Endothelial cell of umbilical vein (primary cell): ENCODE data around the gene KLC3. TPM values are rescaled to one million over a fixed set of nuclear protein-coding genes. Genes with fewer than 3 reads are reported as not detected.

ENCODE experiments used
- BruUV-seq: library from RNA; stranded (reverse); fragments of 400-500 nt; replicated peaks from 2 replicates; lab custom pipeline; 2021; lab: Mats Ljungman, UMichigan
- CTCF ChIA-PET: fragments of 300-600, 350-600 bp; sonication (Branson Sonifier 250); formaldehyde crosslinking; loops from one replicate; lab custom pipeline; 2021; ENCODE audit warnings: antibody characterized with exemption, inconsistent platforms; lab: Charles Lee
- POLR2A ChIA-PET: fragments of 300-600, 350-600 bp; sonication (Branson Sonifier 250); formaldehyde crosslinking; loops from one replicate; lab custom pipeline; 2021; ENCODE audit warnings: antibody characterized with exemption, inconsistent platforms; lab: Charles Lee
- DNase-seq: peaks from one replicate; pipeline ENCODE4 v3.0.0-alpha.2; 2011; ENCODE audit warnings: low read depth, low spot score
- FAIRE-seq: peaks from 2 replicates; lab custom pipeline; 2011; peaks lifted over from hg19 to GRCh38; lab: Jason Lieb, UNC
- H2AFZ ChIP-seq: 2 replicates; pipeline ENCODE4 v1.6.0; 2012; ENCODE audit warnings: low read depth, low read length, control low read depth, inconsistent platforms
- H3K27ac ChIP-seq: 2 replicates; pipeline ENCODE4 v1.5.1; 2011; ENCODE audit warnings: low read depth, mild to moderate bottlenecking, control low read depth, low read length, moderate library complexity; ENCODE audit not compliant: insufficient read depth
- H3K27me3 ChIP-seq, 2 experiments: 2 replicates each; pipeline versions ENCODE4 v1.6.0 to v1.6.1; 2011; ENCODE audit warnings: low read length in 2 of 2, mixed read lengths in 1 of 2; ENCODE audit not compliant: control insufficient read depth in 2 of 2, insufficient read depth in 2 of 2
- H3K36me3 ChIP-seq, 2 experiments: 2 replicates in 1 of 2; 3 replicates in 1 of 2; pipeline ENCODE4 v1.5.1; 2011; ENCODE audit warnings: low read length in 2 of 2, mild to moderate bottlenecking in 1 of 2, moderate library complexity in 1 of 2; ENCODE audit not compliant: control insufficient read depth in 2 of 2, insufficient read depth in 2 of 2; ENCODE audit errors: extremely low read depth in 1 of 2
- H3K4me1 ChIP-seq: 3 replicates; pipeline ENCODE4 v1.5.1; 2011; ENCODE audit warnings: mild to moderate bottlenecking, low read length; ENCODE audit not compliant: control insufficient read depth, insufficient read depth; ENCODE audit errors: extremely low read depth
- H3K4me2 ChIP-seq: 2 replicates; pipeline ENCODE4 v1.6.1; 2011; ENCODE audit warnings: low read length, control low read depth, mixed read lengths; ENCODE audit not compliant: insufficient read depth
- H3K4me3 ChIP-seq, 3 experiments: fragments of 200-600 bp in 1 of 3; sonication (generic), shearing (Covaris generic) in 1 of 3; replicated peaks in 1 of 3; 2 replicates each; pipeline ENCODE4 v1.5.1; 2011 to 2016; ENCODE audit warnings: control low read depth in 3 of 3, low read length in 3 of 3, mild to moderate bottlenecking in 2 of 3, inconsistent platforms in 1 of 3, low read depth in 1 of 3, moderate library complexity in 1 of 3; ENCODE audit not compliant: insufficient read depth in 1 of 3
- H3K79me2 ChIP-seq: 2 replicates; pipeline ENCODE4 v1.6.0; 2012; ENCODE audit warnings: low read length, inconsistent platforms; ENCODE audit not compliant: control insufficient read depth, insufficient read depth
- H3K9ac ChIP-seq: replicated peaks from 2 replicates; pipeline ENCODE3; 2011; ENCODE audit warnings: low read length, control low read depth; ENCODE audit not compliant: insufficient read depth; ENCODE audit errors: extremely low read depth
- H3K9me1 ChIP-seq: replicated peaks from 3 replicates; pipeline ENCODE4 v1.6.0; 2011; ENCODE audit warnings: mild to moderate bottlenecking, low read length; ENCODE audit not compliant: control insufficient read depth, insufficient read depth; ENCODE audit errors: extremely low read depth
- H3K9me3 ChIP-seq: replicated peaks from 2 replicates; pipeline ENCODE4 v1.5.1; 2012; ENCODE audit warnings: low read length, inconsistent platforms; ENCODE audit not compliant: control insufficient read depth, insufficient read depth
- H4K20me1 ChIP-seq: replicated peaks from 2 replicates; pipeline ENCODE3; 2011; ENCODE audit warnings: mild to moderate bottlenecking, low read length; ENCODE audit not compliant: control insufficient read depth, insufficient read depth; ENCODE audit errors: extremely low read depth
- CTCF ChIP-seq, 2 donors: IDR thresholded peaks; 1 replicate in 1 of 2; 2 replicates in 1 of 2; pipeline ENCODE4 v1.5.1; 2011; ENCODE audit warnings: low read length in 2 of 2, mild to moderate bottlenecking in 2 of 2, moderate library complexity in 2 of 2, control low read depth in 1 of 2, inconsistent platforms in 1 of 2, low read depth in 1 of 2; ENCODE audit not compliant: insufficient read depth in 1 of 2; ENCODE audit errors: extremely low read depth in 1 of 2
- EZH2 ChIP-seq: IDR thresholded peaks from 2 replicates; pipeline ENCODE4 v1.6.1; 2012; ENCODE audit warnings: borderline replicate concordance, low read depth, mild to moderate bottlenecking, moderate library complexity, low read length, inconsistent platforms; ENCODE audit not compliant: severe bottlenecking
- FOS ChIP-seq: IDR thresholded peaks from 2 replicates; pipeline ENCODE4 v1.6.1; 2011; ENCODE audit warnings: mild to moderate bottlenecking, low read length, moderate library complexity, borderline replicate concordance; ENCODE audit not compliant: insufficient read depth
- GATA2 ChIP-seq: IDR thresholded peaks from 2 replicates; pipeline ENCODE4 v1.7.0; 2011; ENCODE audit warnings: low read depth, mild to moderate bottlenecking, moderate library complexity, mixed read lengths, low read length; ENCODE audit not compliant: insufficient read length, insufficient read depth
- JUN ChIP-seq: IDR thresholded peaks from 2 replicates; pipeline ENCODE4 v1.6.1; 2011; ENCODE audit warnings: borderline replicate concordance, low read depth; ENCODE audit not compliant: insufficient read length, insufficient read depth
- MAX ChIP-seq: IDR thresholded peaks from 2 replicates; pipeline ENCODE4 v1.6.1; 2011; ENCODE audit not compliant: insufficient read depth, insufficient read length
- MYC ChIP-seq: IDR thresholded peaks from one replicate; pipeline ENCODE4 v1.6.1; 2011; ENCODE audit warnings: mild to moderate bottlenecking, low read depth, low read length
- POLR2A ChIP-seq: IDR thresholded peaks from 2 replicates; pipeline ENCODE4 v1.6.1; 2012; ENCODE audit warnings: low read depth, mild to moderate bottlenecking, control low read depth, low read length
- POLR2AphosphoS5 ChIP-seq: IDR thresholded peaks from 2 replicates; pipeline ENCODE4 v1.6.1; 2012; ENCODE audit warnings: low read depth, mild to moderate bottlenecking, control low read depth, low read length, moderate library complexity; ENCODE audit not compliant: insufficient read depth
- dilution Hi-C: fragments of 300-500 bp; cut with MboI; formaldehyde crosslinking; loops from one replicate; pipeline ENCODE4 v1.15.0; 2019; ENCODE audit warnings: low sequenced_read_pairs; ENCODE audit not compliant: extremely low pct_ligation_motif_present
- intact Hi-C: fragments of 100-400 bp; cut with micrococcal nuclease; formaldehyde crosslinking; loops from one replicate; pipeline ENCODE4 v1.10.0; 2022
- polyA plus RNA-seq, 4 experiments: library from polyadenylated mRNA; depleted of rRNA in 3 of 4; stranded (reverse) in 3 of 4; unstranded in 1 of 4; fragments of >200 nt; gene quantifications; 2 replicates each; pipeline versions ENCODE4 v1.2.1 to v1.2.3, GENCODE V29; 2011 to 2012; ENCODE audit warnings: missing spikeins in 1 of 4
- total RNA-seq: library from RNA; stranded (reverse); gene quantifications from 2 replicates; pipeline ENCODE4 v1.2.3, GENCODE V29; 2021

KLC3 gene
- total and polyA plus RNA-seq, 2 donors (not counting 3 experiments of a cell fraction or from before 2014, with no cell fraction given) = not detected

GRCh38 chr19:45293682-45294081, 46.9 kb upstream of the KLC3 start:
- Histone ChIP-seq H3K9ac (no peak overlapping the region), H3K9me1 (no peaks in the 10 kb centered on the region), H3K4me2 (no peak overlapping the region), H3K4me1 (no peaks in the 10 kb centered on the region), H3K4me3 (no peak overlapping the region), H4K20me1 (no peaks in the 10 kb centered on the region), H3K36me3 (peaks cover 0 to 23% of the 10 kb centered on the region in 2 experiments), H3K79me2 (no peaks in the 10 kb centered on the region), H3K27ac (no peak overlapping the region), H3K9me3 (no peaks in the 10 kb centered on the region), H2AFZ (no peak overlapping the region), H3K27me3 (no peaks in the 10 kb centered on the region)
- DNase-seq (no peak), FAIRE-seq (no peak)
- CTCF ChIA-PET = no interaction called here
- intact Hi-C loops (no loop called here), dilution Hi-C loops (no loop called here)
- POLR2A ChIA-PET = no interaction called here
- TF ChIP-seq POLR2A (no peak), FOS (no peak), CTCF (IDR thresholded peaks at IDR 0.05; ENCODE audit: extremely low read depth in 1 of 2, insufficient read depth in 1 of 2, low read depth in 1 of 2, low read length in 2 of 2) (no peak), GATA2 (no peak), MAX (no peak), MYC (no peak), JUN (no peak), EZH2 (no peak), POLR2AphosphoS5 (no peak)
- no TSS peak for BruUV-seq
